ENCODE data around the gene ZBTB7B. TPM values are rescaled to one million over a fixed set of nuclear protein-coding genes. Genes with fewer than 3 reads are reported as not detected.
A peak's percentile ranks its signal among the peaks of the same experiment; 100 is the strongest.

The ZBTB7B gene
- polyA plus RNA-seq, 1 experiment = 8.7 TPM

DNA sequence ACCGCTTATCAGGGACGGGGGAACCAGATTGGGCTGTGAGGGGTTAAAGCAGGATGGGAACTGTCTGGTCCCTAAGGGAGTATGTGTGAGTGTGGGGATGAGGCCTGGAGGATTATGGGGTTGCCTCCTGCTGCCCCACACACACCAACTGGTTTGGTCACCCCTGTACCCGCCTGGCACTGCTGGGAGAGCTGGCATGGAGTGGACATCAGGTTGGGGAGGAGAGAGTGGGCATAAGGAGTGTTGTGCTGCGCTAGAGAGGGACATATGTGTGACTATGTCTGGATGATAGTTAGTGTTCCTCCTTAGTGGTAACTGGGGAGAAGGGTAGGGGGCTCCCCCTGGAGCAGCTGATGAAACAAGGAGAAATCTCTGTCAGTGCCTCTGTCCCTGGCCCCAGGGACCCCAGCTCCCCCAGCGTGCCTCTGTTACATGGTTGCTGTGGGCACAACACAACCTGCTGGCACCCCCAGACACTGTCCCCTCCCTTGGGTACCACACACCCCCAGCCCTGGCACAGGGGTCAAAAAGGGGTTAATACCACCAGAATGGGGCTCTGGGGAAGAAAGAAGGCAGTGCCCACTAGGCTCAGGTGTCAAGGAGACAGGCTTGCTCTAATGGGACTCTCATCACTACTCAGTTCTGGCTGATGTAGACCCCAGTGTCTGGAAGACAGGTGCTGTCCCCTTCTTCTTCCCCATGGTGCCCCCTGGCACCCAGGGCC lies 1.9 kb downstream of the ZBTB7B start:
- no peaks in the 10 kb centered on the region for H3K27me3 ChIP-seq (ENCODE audit: control insufficient read depth, insufficient read depth, low read length)
- TF ChIP-seq, protein P1, sequence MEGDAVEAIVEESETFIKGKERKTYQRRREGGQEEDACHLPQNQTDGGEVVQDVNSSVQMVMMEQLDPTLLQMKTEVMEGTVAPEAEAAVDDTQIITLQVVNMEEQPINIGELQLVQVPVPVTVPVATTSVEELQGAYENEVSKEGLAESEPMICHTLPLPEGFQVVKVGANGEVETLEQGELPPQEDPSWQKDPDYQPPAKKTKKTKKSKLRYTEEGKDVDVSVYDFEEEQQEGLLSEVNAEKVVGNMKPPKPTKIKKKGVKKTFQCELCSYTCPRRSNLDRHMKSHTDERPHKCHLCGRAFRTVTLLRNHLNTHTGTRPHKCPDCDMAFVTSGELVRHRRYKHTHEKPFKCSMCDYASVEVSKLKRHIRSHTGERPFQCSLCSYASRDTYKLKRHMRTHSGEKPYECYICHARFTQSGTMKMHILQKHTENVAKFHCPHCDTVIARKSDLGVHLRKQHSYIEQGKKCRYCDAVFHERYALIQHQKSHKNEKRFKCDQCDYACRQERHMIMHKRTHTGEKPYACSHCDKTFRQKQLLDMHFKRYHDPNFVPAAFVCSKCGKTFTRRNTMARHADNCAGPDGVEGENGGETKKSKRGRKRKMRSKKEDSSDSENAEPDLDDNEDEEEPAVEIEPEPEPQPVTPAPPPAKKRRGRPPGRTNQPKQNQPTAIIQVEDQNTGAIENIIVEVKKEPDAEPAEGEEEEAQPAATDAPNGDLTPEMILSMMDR (IDR thresholded peaks at IDR 0.05; ENCODE audit: low read depth, low read length) = no peak
- DNase-seq (ENCODE audit: low read depth, low spot score) = no peak
- peak overlapping the region; percentile 94 for H3K4me3 ChIP-seq (ENCODE audit: low read depth, low read length)
- H3K27ac ChIP-seq (ENCODE audit: low read depth, low read length) = peak overlapping the region; percentile 61
- H3K9me3 ChIP-seq (ENCODE audit: control insufficient read depth, insufficient read depth, low read length) = no peaks in the 10 kb centered on the region; the same call in 1 of the 2 replicates
- POLR2A ChIA-PET = interaction anchor here (0.7 to 1.5 kb wide), 3 partner anchors 13 to 31 kb away, joined by 3 to 11 read pairs (median 4); no protein-coding TSS in a partner anchor
- CTCF ChIA-PET = no interaction called here

DNA sequence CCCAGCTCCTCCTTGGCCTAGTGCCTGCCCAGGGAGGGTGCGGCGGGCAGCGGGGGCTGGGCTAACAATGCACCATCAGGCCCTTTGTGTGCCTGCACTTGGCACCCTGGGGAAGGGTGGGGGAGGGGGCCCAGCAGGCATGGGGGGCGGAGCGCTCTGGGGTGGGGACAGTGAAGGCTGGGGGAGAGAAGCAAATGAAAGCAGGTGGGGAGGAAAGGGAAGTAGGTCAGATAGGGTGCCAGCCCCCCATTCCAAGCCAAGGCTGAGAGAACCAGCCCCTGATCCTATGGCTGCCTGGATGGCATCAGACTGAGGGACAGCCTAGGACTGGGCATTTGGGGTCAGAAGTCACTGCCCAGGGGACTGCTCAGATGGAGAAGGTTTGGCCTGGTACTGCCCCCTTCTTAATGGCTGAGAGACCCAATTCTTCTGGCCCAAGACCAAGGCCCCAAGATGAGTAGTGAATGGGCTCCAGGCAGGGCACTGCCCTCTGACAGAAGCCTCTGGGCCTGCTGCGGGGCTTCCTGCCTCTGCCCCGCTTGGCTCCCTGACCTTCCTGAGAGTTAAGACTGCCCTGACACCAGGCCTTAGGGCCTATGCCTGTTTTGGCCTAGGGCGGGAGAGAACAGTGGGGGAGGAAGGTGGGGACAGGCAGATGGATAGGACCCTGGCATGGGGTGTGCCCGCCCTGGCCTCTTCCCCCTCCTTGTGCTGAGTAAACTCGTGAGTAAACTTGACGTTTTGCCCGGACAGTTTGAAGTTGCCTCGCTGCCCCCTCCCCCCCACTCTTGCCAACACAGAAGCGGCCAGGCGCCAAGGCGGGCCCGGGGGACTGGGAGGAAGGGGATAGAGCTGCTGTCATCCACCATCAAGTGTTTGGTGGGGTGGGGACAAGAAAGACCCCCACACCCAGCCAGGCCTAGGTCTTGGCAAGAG lies 2.7 kb downstream of the ZBTB7B start:
- ChIA-PET POLR2A (interaction anchor here (0.7 kb wide), 1 partner anchor 18 kb away, joined by 3 read pairs; no protein-coding TSS in a partner anchor), CTCF (interaction anchor here (4.5 kb wide), 1 partner anchor 12 kb away, joined by 38 read pairs; no protein-coding TSS in a partner anchor)
- H3K9me3 ChIP-seq (ENCODE audit: control insufficient read depth, insufficient read depth, low read length) = no peaks in the 10 kb centered on the region; the same call in 1 of the 2 replicates
- peak overlapping the region; percentile 94; the same call in 1 of the 2 replicates for H3K4me3 ChIP-seq (ENCODE audit: low read depth, low read length)
- no peaks in the 10 kb centered on the region for H3K27me3 ChIP-seq (ENCODE audit: control insufficient read depth, insufficient read depth, low read length)
- no peak for DNase-seq (ENCODE audit: low read depth, low spot score)
- H3K27ac ChIP-seq (ENCODE audit: low read depth, low read length) = no peak overlapping the region
- TF ChIP-seq, protein P1 (IDR thresholded peaks at IDR 0.05; ENCODE audit: low read depth, low read length) = no peak

DNA sequence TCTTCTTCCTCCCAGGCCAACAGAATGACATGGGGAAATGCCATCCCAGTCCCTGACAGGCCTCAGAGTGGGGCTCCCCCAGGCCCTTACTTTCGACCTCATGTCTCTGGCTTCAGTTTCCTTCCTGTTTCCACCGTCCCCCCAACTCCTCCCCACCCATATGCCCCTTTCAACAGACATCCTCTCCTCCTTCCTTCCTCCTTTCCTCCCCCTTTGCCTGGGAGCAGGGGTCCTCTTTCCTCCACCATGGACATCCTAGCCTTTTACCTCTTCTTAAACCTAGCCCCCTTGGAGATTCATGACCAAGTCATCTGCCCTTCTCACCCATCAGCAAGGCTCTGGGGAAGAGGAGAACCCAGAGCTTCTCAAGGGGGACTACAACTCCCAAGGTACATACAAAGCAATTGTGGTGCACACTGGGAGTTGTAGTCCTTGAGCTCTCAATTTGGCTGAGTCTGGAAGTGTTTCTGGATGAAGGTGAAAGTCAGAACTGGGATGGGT lies 4.0 kb downstream of the ZBTB7B start:
- ChIA-PET POLR2A (interaction anchor here (0.7 to 1.6 kb wide), 2 partner anchors 10 to 1102 kb away, joined by 3 to 5 read pairs; no protein-coding TSS in a partner anchor), CTCF (interaction anchor here (0.9 to 4.5 kb wide), 2 partner anchors 11 to 39 kb away, joined by 3 to 38 read pairs; no protein-coding TSS in a partner anchor)
- no peak for DNase-seq (ENCODE audit: low read depth, low spot score)
- H3K4me3 ChIP-seq (ENCODE audit: low read depth, low read length) = no peak overlapping the region
- H3K27me3 ChIP-seq (ENCODE audit: control insufficient read depth, insufficient read depth, low read length) = no peaks in the 10 kb centered on the region
- H3K9me3 ChIP-seq (ENCODE audit: control insufficient read depth, insufficient read depth, low read length) = no peaks in the 10 kb centered on the region; the same call in 1 of the 2 replicates
- no peak overlapping the region for H3K27ac ChIP-seq (ENCODE audit: low read depth, low read length)
- TF ChIP-seq, protein P1 (IDR thresholded peaks at IDR 0.05; ENCODE audit: low read depth, low read length) = no peak

DNA sequence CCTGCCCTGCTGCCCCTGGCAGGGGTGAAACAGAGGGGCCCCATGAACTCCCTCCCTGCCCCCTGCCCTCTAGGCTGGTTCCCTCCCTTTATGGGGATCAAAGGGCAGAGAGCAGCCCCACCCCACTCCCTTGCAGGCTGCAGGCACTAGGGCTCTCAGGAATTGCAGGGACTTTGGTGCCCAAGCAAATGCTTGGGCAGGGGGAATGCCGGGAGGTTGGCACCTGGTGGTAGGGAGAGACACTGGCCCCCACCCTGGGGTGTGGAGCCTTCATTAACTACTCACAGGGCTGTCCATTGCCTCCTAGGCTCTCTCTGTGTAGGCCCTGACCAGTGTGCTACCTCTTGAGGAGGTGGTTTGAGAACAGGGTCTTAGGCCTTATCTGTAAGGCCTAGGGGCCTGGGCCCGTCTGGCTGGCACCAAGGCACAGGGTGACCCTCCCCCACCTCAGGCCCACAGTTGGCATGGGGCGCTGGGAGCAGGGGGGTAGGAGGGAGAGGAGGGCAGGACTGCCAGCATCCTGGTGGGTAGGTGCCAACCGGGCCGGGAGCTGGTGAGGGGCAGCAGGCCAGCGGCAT lies 4.7 kb downstream of the ZBTB7B start:
- Histone ChIP-seq H3K27me3 (ENCODE audit: control insufficient read depth, insufficient read depth, low read length) (no peaks in the 10 kb centered on the region), H3K9me3 (ENCODE audit: control insufficient read depth, insufficient read depth, low read length) (no peaks in the 10 kb centered on the region; the same call in 1 of the 2 replicates), H3K27ac (ENCODE audit: low read depth, low read length) (no peak overlapping the region), H3K4me3 (ENCODE audit: low read depth, low read length) (no peak overlapping the region)
- CTCF ChIA-PET = interaction anchor here (0.6 to 4.5 kb wide), 3 partner anchors 7 to 39 kb away, joined by 3 to 38 read pairs (median 3); no protein-coding TSS in a partner anchor
- POLR2A ChIA-PET = interaction anchor here (0.7 to 1.6 kb wide), 2 partner anchors 10 to 1103 kb away, joined by 3 to 5 read pairs; no protein-coding TSS in a partner anchor
- no peak for DNase-seq (ENCODE audit: low read depth, low spot score)
- TF ChIP-seq, protein P1 (IDR thresholded peaks at IDR 0.05; ENCODE audit: low read depth, low read length) = no peak

Measured in AG04450 (cell line).